Measurements from ENCODE around the gene CKAP2L. TPM values are rescaled to one million over a fixed set of nuclear protein-coding genes. Genes with fewer than 3 reads are reported as not detected.

CKAP2L gene
- total RNA-seq, 1 experiment from 2014 or later: 23.3 TPM

GRCh38 chr2:112693596-112693995, 70.8 kb downstream of the CKAP2L start:
- Histone ChIP-seq H3T11ph (ENCODE audit: low read length) (no peak overlapping the region), H2BK120ac (ENCODE audit: low read depth, low read length, poor library complexity, severe bottlenecking) (no peak overlapping the region), H3K4ac (ENCODE audit: low read depth, low read length) (no peak overlapping the region), H2AFZ (ENCODE audit: low read length) (no peak overlapping the region), H3K79me2 (ENCODE audit: insufficient read depth, low read length) (no peaks in the 10 kb centered on the region), H4K91ac (ENCODE audit: insufficient read length, low read depth, low read length) (no peak overlapping the region), H3K56ac (ENCODE audit: insufficient read length, low read depth, low read length) (no peak overlapping the region), H3K4me2 (ENCODE audit: insufficient read depth, insufficient read length, low read length) (no peak overlapping the region), H4K20me1 (ENCODE audit: control insufficient read depth, insufficient read depth, insufficient read length) (no peaks in the 10 kb centered on the region), H3K9me3 (ENCODE audit: control insufficient read depth, low read depth, low read length) (no peaks in the 10 kb centered on the region), H4K8ac (replicated peaks; ENCODE audit: insufficient read length, low read depth, low read length) (no peak overlapping the region), H3K23ac (ENCODE audit: insufficient read length, low read depth, low read length) (no peak overlapping the region), H3K79me1 (ENCODE audit: insufficient read depth, low read depth, low read length, poor library complexity, severe bottlenecking) (no peaks in the 10 kb centered on the region), H3K23me2 (ENCODE audit: insufficient read length, low read depth, low read length, poor library complexity, severe bottlenecking) (no peaks in the 10 kb centered on the region), H2BK12ac (ENCODE audit: insufficient read length, low read depth, low read length) (no peak overlapping the region), H3K4me1 (ENCODE audit: insufficient read depth, low read length) (peaks cover 2% of the 10 kb centered on the region; the same call in 1 of the 2 replicates), H2BK15ac (ENCODE audit: low read depth, low read length) (no peak overlapping the region), H3K27me3 (ENCODE audit: insufficient read depth, low read length) (no peaks in the 10 kb centered on the region), H4K5ac (ENCODE audit: insufficient read length, low read depth, low read length) (no peak overlapping the region), H2BK5ac (ENCODE audit: insufficient read length, low read length) (no peak overlapping the region), H3K14ac (ENCODE audit: insufficient read depth, low read length) (no peak overlapping the region), H3K9ac (ENCODE audit: extremely low read depth, insufficient read length, low read length) (no peak overlapping the region), H2BK20ac (ENCODE audit: low read depth, low read length, poor library complexity, severe bottlenecking) (no peak overlapping the region), H2AK5ac (ENCODE audit: insufficient read length, low read length) (no peak overlapping the region), H3K27ac (ENCODE audit: insufficient read length, low read depth, low read length) (no peak overlapping the region), H3K18ac (ENCODE audit: insufficient read length, low read depth, low read length) (no peak overlapping the region)
- no peaks in the 10 kb centered on the region for H3K36me3 Mint-ChIP-seq (ENCODE audit: insufficient read depth in 1 of 3, low read depth in 3 of 3)
- no CpG with 5 or more reads among the region's 9 CpGs for WGBS (ENCODE audit: extremely low coverage, insufficient read length, low lambda C conversion rate)
- peaks cover 8% of the 10 kb centered on the region in 2 experiments for H3K4me1 Mint-ChIP-seq
- DNase-seq: no peak
- H3K4me3 Mint-ChIP-seq: no peak overlapping the region
- TF ChIP-seq CTCF (conservative IDR thresholded peaks at IDR 0.05): no peak
- no peaks in the 10 kb centered on the region for H3K9me3 Mint-ChIP-seq
- H3K27ac Mint-ChIP-seq: no peak overlapping the region
- no peaks in the 10 kb centered on the region; the same call in 1 of the 2 replicates for H3K27me3 Mint-ChIP-seq (ENCODE audit: low read depth)
